Breast epithelium (tissue), 3 donors: ENCODE data around the gene MORN1.

Experiments
- CTCF ChIP-seq, 3 donors: fragments of 450-650 bp; IDR thresholded peaks; one replicate each; pipeline ENCODE4 v1.5.1; 2016 to 2017; ENCODE audit warnings: antibody characterized with exemption in 3 of 3, mild to moderate bottlenecking in 3 of 3, moderate library complexity in 3 of 3
- POLR2A ChIP-seq: fragments of 450-650 bp; IDR thresholded peaks from one replicate; pipeline ENCODE4 v1.6.1; 2016; ENCODE audit warnings: antibody characterized with exemption, mild to moderate bottlenecking, moderate library complexity
- POLR2AphosphoS5 ChIP-seq, 3 donors: sonication (generic); formaldehyde crosslinking; IDR thresholded peaks; one replicate each; pipeline ENCODE4 v1.6.1; 2017; ENCODE audit warnings: antibody characterized with exemption in 3 of 3

GRCh38 chr1:2351723-2352122, 39.6 kb downstream of the MORN1 start:
- TF ChIP-seq CTCF (IDR thresholded peaks at IDR 0.05) (no peak), POLR2AphosphoS5 (IDR thresholded peaks at IDR 0.05) (no peak), POLR2A (no peak)
